ENCODE measurements around the gene SLC25A46.

DNA sequence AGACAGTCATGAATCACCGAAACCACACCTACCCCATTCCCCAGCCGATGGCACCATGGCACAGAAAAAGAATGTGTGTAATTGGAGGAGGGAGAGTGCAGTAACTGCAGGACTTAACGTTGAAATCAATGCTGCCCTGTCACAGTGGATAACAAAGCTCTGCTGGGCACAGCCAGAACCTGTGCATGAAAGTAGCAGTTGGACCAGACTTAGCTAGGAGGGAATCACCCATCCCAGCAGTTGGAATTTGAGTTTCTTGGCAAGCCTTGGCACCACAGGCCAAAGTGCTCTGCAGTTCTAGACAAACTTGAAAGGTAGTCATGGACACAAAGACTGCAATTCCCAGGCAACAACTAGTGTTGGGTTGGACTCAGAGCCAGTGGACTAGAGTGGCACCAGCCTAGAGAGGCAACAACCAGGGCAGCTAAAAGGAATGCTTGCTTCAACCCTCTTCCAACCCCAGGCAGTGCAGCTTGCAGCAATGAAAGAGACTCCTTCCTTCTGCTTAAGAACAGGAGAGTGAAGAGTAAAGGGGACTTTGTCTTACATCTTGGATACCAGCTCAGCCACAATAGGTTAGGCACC lies 31.5 kb upstream of the SLC25A46 start:
- TF ChIP-seq EZH2 (IDR thresholded peaks at IDR 0.05; ENCODE audit: borderline replicate concordance, low read depth, low read length) (no peak), ZFP36 (IDR thresholded peaks at IDR 0.05; ENCODE audit: low read depth, low read length, partially characterized antibody) (no peak), POU5F1 (IDR thresholded peaks at IDR 0.05; ENCODE audit: borderline replicate concordance, low read depth, low read length, partially characterized antibody) (no peak), SOX6 (IDR thresholded peaks at IDR 0.05) (no peak)
- TF ChIP-seq, protein P1, sequence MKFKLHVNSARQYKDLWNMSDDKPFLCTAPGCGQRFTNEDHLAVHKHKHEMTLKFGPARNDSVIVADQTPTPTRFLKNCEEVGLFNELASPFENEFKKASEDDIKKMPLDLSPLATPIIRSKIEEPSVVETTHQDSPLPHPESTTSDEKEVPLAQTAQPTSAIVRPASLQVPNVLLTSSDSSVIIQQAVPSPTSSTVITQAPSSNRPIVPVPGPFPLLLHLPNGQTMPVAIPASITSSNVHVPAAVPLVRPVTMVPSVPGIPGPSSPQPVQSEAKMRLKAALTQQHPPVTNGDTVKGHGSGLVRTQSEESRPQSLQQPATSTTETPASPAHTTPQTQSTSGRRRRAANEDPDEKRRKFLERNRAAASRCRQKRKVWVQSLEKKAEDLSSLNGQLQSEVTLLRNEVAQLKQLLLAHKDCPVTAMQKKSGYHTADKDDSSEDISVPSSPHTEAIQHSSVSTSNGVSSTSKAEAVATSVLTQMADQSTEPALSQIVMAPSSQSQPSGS (CRISPR knock-in tag; IDR thresholded peaks at IDR 0.05): no peak

All from K562 (cell line).